Esophagus squamous epithelium (tissue), 5 donors: Measurements from ENCODE around the gene VWA8. TPM values are rescaled to one million over a fixed set of nuclear protein-coding genes. Genes with fewer than 3 reads are reported as not detected.
"Not testable (repeated sequence)": the region's sequence is repeated elsewhere in the genome, so short reads cannot be mapped to it uniquely, and the experiment has no call there.

Experiments
- DNase-seq: peaks from one replicate; lab custom pipeline; 2025; lab: John Stamatoyannopoulos, UW
- H3K27ac ChIP-seq, 4 donors: fragments of 200-600 bp; sonication (generic); one replicate each; pipeline ENCODE4 v1.5.1; 2016 to 2019; ENCODE audit warnings: mild to moderate bottlenecking in 1 of 4
- H3K27me3 ChIP-seq, 4 donors: fragments of 200-600 bp; sonication (generic); 1 replicate in 3 of 4; 2 replicates in 1 of 4; pipeline versions ENCODE4 v1.5.1 to v1.6.0; 2017 to 2021; ENCODE audit warnings: antibody characterized with exemption in 1 of 4
- H3K36me3 ChIP-seq, 3 donors: fragments of 200-600 bp; sonication (generic); one replicate each; pipeline ENCODE4 v1.5.1; 2016 to 2019
- H3K4me1 ChIP-seq, 3 donors: fragments of 200-600 bp; sonication (generic); one replicate each; pipeline ENCODE4 v1.5.1; 2017 to 2019
- H3K4me3 ChIP-seq, 4 donors: fragments of 200-600 bp; sonication (generic); 1 replicate in 3 of 4; 2 replicates in 1 of 4; pipeline ENCODE4 v1.5.1; 2016 to 2019; ENCODE audit warnings: mild to moderate bottlenecking in 2 of 4, moderate library complexity in 1 of 4
- H3K9me3 ChIP-seq, 3 donors: fragments of 200-600 bp; sonication (generic); one replicate each; pipeline ENCODE4 v1.5.1; 2016 to 2019
- CTCF ChIP-seq, 6 experiments: fragments of 450-650 bp in 4 of 6; fragments of 200-600 bp in 2 of 6; sonication (generic) in 2 of 6; IDR thresholded peaks; one replicate each; pipeline ENCODE4 v1.5.1; 2016 to 2019; ENCODE audit warnings: antibody characterized with exemption in 6 of 6, mild to moderate bottlenecking in 4 of 6, moderate library complexity in 4 of 6
- POLR2A ChIP-seq, 4 donors: fragments of 450-650 bp; IDR thresholded peaks; one replicate each; pipeline ENCODE4 v1.6.1; 2017; ENCODE audit warnings: antibody characterized with exemption in 4 of 4, mild to moderate bottlenecking in 4 of 4, moderate library complexity in 3 of 4
- WGBS, 2 donors: methylation state at CpG; one replicate each; pipeline ENCODE4 v1.1.5; 2018; 5-methylcytosine and 5-hydroxymethylcytosine counted together
- intact Hi-C: fragments of 100-400 bp; cut with DNase I; formaldehyde crosslinking; loops from one replicate; pipeline ENCODE4 v1.15.0; 2022
- total RNA-seq, 4 donors: library from RNA; depleted of rRNA; stranded (reverse); fragments of >200 nt; gene quantifications; one replicate each; pipeline ENCODE4 v1.1.0, GENCODE V29; 2016
- donor health status: DM: yes; HTN: yes; CAD: no.

Gene VWA8
- total RNA-seq, 4 donors from 2014 or later: 10.5 to 23.7 (median 17.3) TPM

- intact Hi-C loops: loop anchor here (10.0 kb wide), 1 partner anchor 85 kb away; the partner anchor contains the start of gene DGKH
- no peaks in the 10 kb centered on the region for H3K36me3 ChIP-seq
- peaks cover 0 to 52% (median 9%) of the 10 kb centered on the region in 3 donors for H3K4me1 ChIP-seq
- no peak for TF ChIP-seq CTCF (IDR thresholded peaks at IDR 0.05)
- no peak for TF ChIP-seq POLR2A (IDR thresholded peaks at IDR 0.05)
- H3K27me3 ChIP-seq: no peaks in the 10 kb centered on the region
- peak overlapping the region; percentile 73 to 91 (median 82) for H3K4me3 ChIP-seq
- H3K27ac ChIP-seq: peak overlapping the region; percentile 86 to 91 (median 90)
- WGBS, 2 donors: 14 to 20% methylated on average over 4 to 9 of the region's 9 CpGs
- no peaks in the 10 kb centered on the region for H3K9me3 ChIP-seq
- DNase-seq: no peak
These were observed 685 bp downstream of the VWA8 start for GRCh38 chr13:41960211-41960636.

- peaks cover 0 to 28% (median 6%) of the 10 kb centered on the region in 3 donors for H3K4me1 ChIP-seq
- no peak for TF ChIP-seq POLR2A (IDR thresholded peaks at IDR 0.05)
- TF ChIP-seq CTCF (IDR thresholded peaks at IDR 0.05): no peak
- no peaks in the 10 kb centered on the region for H3K27me3 ChIP-seq
- DNase-seq: no peak
- H3K9me3 ChIP-seq: no peaks in the 10 kb centered on the region
- no peaks in the 10 kb centered on the region for H3K36me3 ChIP-seq
- H3K27ac ChIP-seq: no peak overlapping the region
- intact Hi-C loops: no loop called here
- no peak overlapping the region for H3K4me3 ChIP-seq
These were observed 4.6 kb downstream of the VWA8 start for GRCh38 chr13:41956272-41956671.

GRCh38 chr13:41955605-41956004 lies 5.3 kb downstream of the VWA8 start:
- Histone ChIP-seq H3K4me1 (peaks cover 0 to 25% (median 6%) of the 10 kb centered on the region in 3 donors), H3K9me3 (no peaks in the 10 kb centered on the region), H3K36me3 (no peaks in the 10 kb centered on the region), H3K27me3 (no peaks in the 10 kb centered on the region), H3K27ac (no peak overlapping the region), H3K4me3 (no peak overlapping the region)
- intact Hi-C loops: no loop called here
- 83 to 86% methylated on average over 5 of the region's 5 CpGs for WGBS, 2 donors
- TF ChIP-seq CTCF (IDR thresholded peaks at IDR 0.05): no peak
- no peak for TF ChIP-seq POLR2A (IDR thresholded peaks at IDR 0.05)
- no peak for DNase-seq

- intact Hi-C loops: no loop called here
- H3K4me1 ChIP-seq: peaks cover 0 to 14% (median 2%) of the 10 kb centered on the region in 3 donors
- no peak for TF ChIP-seq CTCF (IDR thresholded peaks at IDR 0.05)
- no peak for TF ChIP-seq POLR2A (IDR thresholded peaks at IDR 0.05)
- H3K4me3 ChIP-seq: no peak overlapping the region
- DNase-seq: no peak
- 97 to 100% methylated on average over 1 of the region's 1 CpG for WGBS, 2 donors
- H3K9me3 ChIP-seq: no peaks in the 10 kb centered on the region
- H3K27me3 ChIP-seq: no peaks in the 10 kb centered on the region
- H3K27ac ChIP-seq: no peak overlapping the region
- peaks cover 0 to 1% (median 0%) of the 10 kb centered on the region in 3 donors for H3K36me3 ChIP-seq
These were observed 6.7 kb downstream of the VWA8 start for GRCh38 chr13:41954226-41954625.

GRCh38 chr13:41952749-41953148 lies 8.2 kb downstream of the VWA8 start:
- no peak overlapping the region for H3K4me3 ChIP-seq
- no peak for TF ChIP-seq POLR2A (IDR thresholded peaks at IDR 0.05)
- no peak for TF ChIP-seq CTCF (IDR thresholded peaks at IDR 0.05)
- no peaks in the 10 kb centered on the region for H3K4me1 ChIP-seq
- intact Hi-C loops: no loop called here
- no peak for DNase-seq
- H3K9me3 ChIP-seq: no peaks in the 10 kb centered on the region
- no peaks in the 10 kb centered on the region for H3K27me3 ChIP-seq
- H3K27ac ChIP-seq: no peak overlapping the region
- peaks cover 0 to 14% (median 0%) of the 10 kb centered on the region in 3 donors for H3K36me3 ChIP-seq
- WGBS, 2 donors: 77 to 78% methylated on average over 3 of the region's 3 CpGs

GRCh38 chr13:41949104-41949503 lies 11.8 kb downstream of the VWA8 start:
- 69 to 93% methylated on average over 1 of the region's 1 CpG for WGBS, 2 donors

More at GRCh38 chr13:41949104-41949503, 11.8 kb downstream of the VWA8 start:
- H3K27ac ChIP-seq, H3K27me3 ChIP-seq, DNase-seq, intact Hi-C loops, H3K4me1 ChIP-seq, H3K4me3 ChIP-seq: not testable (repeated sequence)
- Histone ChIP-seq H3K9me3 (peaks cover 0 to 16% (median 0%) of the 10 kb centered on the region in 3 donors), H3K36me3 (peaks cover 0 to 39% (median 0%) of the 10 kb centered on the region in 3 donors)
